GM12873 (cell line): ENCODE data around the gene MAML2.

Experiments
- TF ChIP-seq, protein P1 (sequence below): IDR thresholded peaks from 2 replicates; pipeline ENCODE4 v1.5.1; 2012; ENCODE audit warnings: low read depth, mild to moderate bottlenecking, moderate library complexity, low read length, control low read depth; ENCODE audit not compliant: insufficient read depth; ENCODE audit errors: missing control alignments

The MAML2 gene

DNA sequence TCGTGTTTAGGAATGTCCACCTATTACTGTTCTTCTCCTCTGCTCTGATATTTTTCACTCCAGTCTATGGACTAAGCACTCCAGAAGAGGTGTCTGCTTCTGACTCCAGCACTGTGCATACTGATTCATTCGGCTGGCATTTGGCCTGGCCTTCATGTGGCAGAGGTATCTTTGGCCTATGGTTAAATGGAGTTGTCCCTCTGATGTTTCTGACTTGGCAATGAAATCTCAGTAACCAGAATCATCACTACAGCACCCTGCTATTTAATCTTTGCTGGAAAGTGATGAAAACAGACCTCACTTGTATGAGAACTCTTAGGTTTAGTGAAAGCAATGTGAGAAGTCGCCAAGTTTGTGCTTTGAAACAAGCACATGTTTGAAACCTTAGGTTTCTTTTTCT, 155.2 kb downstream of the MAML2 start:
- TF ChIP-seq, protein P1, sequence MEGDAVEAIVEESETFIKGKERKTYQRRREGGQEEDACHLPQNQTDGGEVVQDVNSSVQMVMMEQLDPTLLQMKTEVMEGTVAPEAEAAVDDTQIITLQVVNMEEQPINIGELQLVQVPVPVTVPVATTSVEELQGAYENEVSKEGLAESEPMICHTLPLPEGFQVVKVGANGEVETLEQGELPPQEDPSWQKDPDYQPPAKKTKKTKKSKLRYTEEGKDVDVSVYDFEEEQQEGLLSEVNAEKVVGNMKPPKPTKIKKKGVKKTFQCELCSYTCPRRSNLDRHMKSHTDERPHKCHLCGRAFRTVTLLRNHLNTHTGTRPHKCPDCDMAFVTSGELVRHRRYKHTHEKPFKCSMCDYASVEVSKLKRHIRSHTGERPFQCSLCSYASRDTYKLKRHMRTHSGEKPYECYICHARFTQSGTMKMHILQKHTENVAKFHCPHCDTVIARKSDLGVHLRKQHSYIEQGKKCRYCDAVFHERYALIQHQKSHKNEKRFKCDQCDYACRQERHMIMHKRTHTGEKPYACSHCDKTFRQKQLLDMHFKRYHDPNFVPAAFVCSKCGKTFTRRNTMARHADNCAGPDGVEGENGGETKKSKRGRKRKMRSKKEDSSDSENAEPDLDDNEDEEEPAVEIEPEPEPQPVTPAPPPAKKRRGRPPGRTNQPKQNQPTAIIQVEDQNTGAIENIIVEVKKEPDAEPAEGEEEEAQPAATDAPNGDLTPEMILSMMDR: no peak

DNA sequence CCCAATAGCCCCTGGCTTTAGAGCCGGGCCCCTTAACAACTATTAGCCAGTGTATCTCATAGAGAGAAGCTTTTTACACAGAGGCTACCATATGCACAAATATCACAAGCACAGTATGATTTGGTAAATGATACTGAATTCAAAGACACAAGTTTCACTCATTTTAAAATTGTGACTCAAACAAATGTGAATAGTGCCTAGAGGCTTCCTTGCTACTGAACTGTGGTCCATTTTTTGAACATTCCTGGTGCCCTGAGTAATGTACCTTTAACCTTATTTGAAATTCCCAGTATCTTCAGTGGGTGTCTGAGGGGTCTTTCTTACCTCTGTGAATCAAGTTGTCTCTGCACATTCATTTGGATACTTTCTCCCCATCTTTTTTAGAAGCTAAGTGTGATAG, 156.2 kb downstream of the MAML2 start:
- TF ChIP-seq, protein P1: no peak

DNA sequence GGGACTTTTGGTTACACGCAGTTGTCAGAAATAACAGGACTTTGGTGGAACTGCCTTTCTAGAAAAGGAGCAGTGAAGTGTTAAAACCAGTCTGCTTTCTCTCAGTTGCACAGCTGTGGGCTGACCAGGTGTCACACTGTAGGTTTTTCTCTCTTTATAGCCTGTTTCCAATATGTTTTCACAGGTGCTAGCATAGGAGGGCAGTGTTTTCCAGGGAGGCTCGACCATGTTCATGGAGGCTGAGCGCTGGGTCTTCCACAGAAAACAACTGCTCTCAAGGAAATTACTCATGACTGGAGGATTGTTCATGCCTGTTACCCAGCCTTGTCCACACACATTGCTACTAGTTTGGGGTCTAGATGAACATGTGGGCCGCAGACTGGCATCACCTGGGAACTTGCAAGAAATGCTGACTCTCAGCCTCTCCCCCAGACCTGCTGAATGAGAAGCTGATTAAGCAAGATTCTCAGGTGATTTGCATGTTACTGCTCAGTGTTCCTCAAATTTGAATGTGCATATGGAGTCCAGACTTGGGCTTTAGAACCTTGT, 157.7 kb downstream of the MAML2 start:
- TF ChIP-seq, protein P1: no peak

DNA sequence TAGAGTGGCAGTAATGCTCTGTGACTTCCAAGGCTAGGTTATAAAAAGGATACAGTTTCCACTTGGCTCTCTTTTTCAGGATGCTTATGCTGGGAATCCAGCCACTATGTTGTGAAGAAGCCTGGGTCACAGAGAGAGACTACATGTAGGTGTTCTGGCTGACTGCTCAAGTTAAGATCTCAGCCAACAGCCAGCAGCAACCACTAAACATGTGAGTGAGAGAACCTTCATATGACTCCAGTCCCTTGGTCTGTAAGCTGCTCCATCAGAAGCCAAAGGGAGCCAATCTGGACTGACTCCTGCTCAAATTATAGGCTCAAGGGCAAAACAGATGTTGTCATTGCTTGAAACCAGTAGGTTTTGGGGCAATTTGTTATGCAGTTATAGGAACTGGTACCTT, 162.7 kb downstream of the MAML2 start:
- TF ChIP-seq, protein P1: no peak

DNA sequence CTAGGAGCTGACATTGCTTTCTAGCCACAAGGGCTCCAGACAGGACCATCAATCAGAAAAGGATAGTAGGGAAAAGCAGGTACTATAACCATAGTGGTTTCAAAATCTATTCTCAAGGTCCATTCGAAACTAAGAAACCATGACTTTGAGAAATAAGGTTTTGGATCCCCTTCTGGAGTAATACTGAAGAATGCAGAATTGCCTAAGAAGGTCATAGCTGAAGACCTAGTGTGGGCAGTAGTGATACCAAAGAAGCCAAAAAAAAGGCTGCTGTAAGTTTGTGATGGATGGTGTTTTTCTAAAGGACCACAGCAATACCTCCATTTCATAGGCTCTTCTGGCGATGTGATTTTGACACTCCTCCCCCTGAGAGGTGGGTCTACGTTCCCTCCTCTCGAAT, 163.1 kb downstream of the MAML2 start:
- TF ChIP-seq, protein P1: no peak

DNA sequence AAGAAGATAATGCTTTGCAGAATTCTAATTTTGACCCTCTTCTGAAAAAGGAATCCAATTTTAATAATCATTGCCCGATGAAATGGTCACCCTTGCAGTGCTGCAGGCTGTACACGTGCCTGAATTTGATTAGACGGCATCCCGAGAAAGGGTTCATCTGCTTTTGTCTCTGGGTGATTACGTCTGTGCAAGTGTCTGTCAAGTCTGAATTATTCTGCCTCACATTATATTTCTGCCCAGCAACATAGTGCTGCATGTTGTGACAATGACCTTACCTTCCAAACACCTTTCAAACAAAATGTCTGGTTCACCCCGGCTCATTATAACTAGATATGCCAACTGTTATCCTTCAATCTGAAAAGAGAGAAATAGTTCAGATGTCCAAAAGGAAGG, 164.1 kb downstream of the MAML2 start:
- TF ChIP-seq, protein P1: no peak

DNA sequence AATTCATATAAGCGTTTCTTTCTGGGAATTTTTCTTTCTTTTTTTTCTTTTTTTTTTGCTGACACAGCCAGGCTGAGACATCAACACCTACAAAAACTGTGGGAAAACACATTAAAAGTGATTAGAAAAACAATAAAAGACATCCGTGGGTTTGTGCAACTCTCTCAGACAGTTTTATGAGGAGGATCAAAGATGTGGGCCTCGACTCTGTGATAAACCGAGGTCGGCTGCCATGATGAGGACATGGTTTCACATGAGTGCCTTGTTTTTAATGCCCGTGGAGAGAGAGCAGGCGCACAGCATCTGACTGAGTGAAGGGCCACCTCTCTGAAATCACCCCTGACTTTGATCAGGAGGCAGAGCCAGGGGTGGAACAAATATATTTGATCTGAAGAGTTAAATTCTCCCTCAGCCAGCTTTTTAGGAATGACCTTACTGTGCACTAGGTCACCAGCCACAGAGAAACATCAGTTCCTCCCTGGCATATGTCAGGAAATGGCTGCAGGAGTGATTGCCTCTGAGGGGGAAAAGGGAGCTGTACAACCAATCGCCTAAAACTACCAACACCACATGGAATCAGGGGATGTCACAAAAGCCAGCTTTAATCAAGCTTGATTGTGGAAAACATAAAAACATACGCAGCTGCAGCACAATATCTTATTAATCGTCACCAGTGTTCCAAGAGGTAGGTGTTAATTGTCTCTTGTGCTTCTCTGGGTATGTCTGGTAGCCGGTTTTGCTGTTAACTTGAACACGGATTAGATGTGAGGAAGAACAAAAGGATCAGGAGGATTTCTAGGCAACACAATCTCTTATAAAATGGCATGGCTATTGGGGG, 164.7 kb downstream of the MAML2 start:
- TF ChIP-seq, protein P1: no peak
